GM23338 (cell line): Measurements from ENCODE around the gene OR5H2. TPM values are rescaled to one million over a fixed set of nuclear protein-coding genes. Genes with fewer than 3 reads are reported as not detected.
A peak's percentile ranks its signal among the peaks of the same experiment; 100 is the strongest.

ENCODE experiments used
- ATAC-seq: fragments of 200-7000 bp; cut with Tn5 transposase; 3 replicates; pipeline ENCODE4 v1.9.1; 2020
- DNase-seq: peaks from one replicate; pipeline ENCODE4 v3.0.0-alpha.2; 2015; ENCODE audit warnings: low spot score
- H2AFZ ChIP-seq: fragments of 200-600 bp; sonication (generic); 2 replicates; pipeline ENCODE4 v1.8.0; 2016; ENCODE audit warnings: antibody characterized with exemption, mild to moderate bottlenecking, moderate library complexity
- H3F3A ChIP-seq: fragments of 200-600 bp; sonication (generic); replicated peaks from 2 replicates; pipeline ENCODE4 v1.8.0; 2017; ENCODE audit warnings: antibody characterized with exemption, mixed run types, low read depth
- H3K27ac ChIP-seq: fragments of 200-600 bp; sonication (generic); 2 replicates; pipeline ENCODE4 v1.6.1; 2016; ENCODE audit warnings: low read depth
- H3K27me3 ChIP-seq: fragments of 200-600 bp; sonication (generic); 2 replicates; pipeline ENCODE4 v1.8.0; 2016; ENCODE audit warnings: mild to moderate bottlenecking, mixed run types, moderate library complexity; ENCODE audit not compliant: insufficient read depth
- H3K36me3 ChIP-seq: fragments of 200-600 bp; sonication (generic); 2 replicates; pipeline ENCODE4 v1.8.0; 2016; ENCODE audit warnings: mild to moderate bottlenecking; ENCODE audit not compliant: insufficient read depth
- H3K4me1 ChIP-seq: fragments of 200-600 bp; sonication (generic); 2 replicates; pipeline ENCODE4 v1.8.0; 2016; ENCODE audit warnings: mild to moderate bottlenecking, moderate library complexity; ENCODE audit not compliant: insufficient read depth
- H3K4me2 ChIP-seq: fragments of 200-600 bp; sonication (generic); 2 replicates; pipeline ENCODE4 v1.7.1; 2017; ENCODE audit warnings: mixed run types
- H3K4me3 ChIP-seq: fragments of 200-600 bp; sonication (generic); 2 replicates; pipeline ENCODE4 v1.6.1; 2016; ENCODE audit warnings: mixed run types
- H3K79me2 ChIP-seq: fragments of 200-600 bp; sonication (generic); replicated peaks from 2 replicates; pipeline ENCODE4 v1.8.0; 2017; ENCODE audit warnings: mild to moderate bottlenecking; ENCODE audit not compliant: insufficient read depth
- H3K9me2 ChIP-seq: fragments of 200-600 bp; sonication (generic); 2 replicates; pipeline ENCODE4 v1.8.0; 2017; ENCODE audit not compliant: insufficient read depth
- H4K20me1 ChIP-seq: fragments of 200-600 bp; sonication (generic); replicated peaks from 2 replicates; pipeline ENCODE4 v1.8.0; 2017; ENCODE audit warnings: mild to moderate bottlenecking; ENCODE audit not compliant: insufficient read depth
- H3K27ac Mint-ChIP-seq: 2 replicates; pipeline ENCODE4 v1.8.0; 2020; ENCODE audit warnings: inconsistent platforms, mild to moderate bottlenecking, moderate library complexity, mixed read lengths
- H3K27me3 Mint-ChIP-seq: 3 replicates; pipeline ENCODE4 v1.8.0; 2022; ENCODE audit warnings: low read depth, mild to moderate bottlenecking, moderate library complexity, mixed read lengths, inconsistent platforms; ENCODE audit not compliant: insufficient read depth, poor library complexity
- H3K36me3 Mint-ChIP-seq: 3 replicates; pipeline ENCODE4 v1.8.0; 2021; ENCODE audit warnings: low read depth, mild to moderate bottlenecking, inconsistent platforms, moderate library complexity, mixed read lengths
- H3K4me1 Mint-ChIP-seq: 3 replicates; pipeline ENCODE4 v1.8.0; 2020; ENCODE audit warnings: mild to moderate bottlenecking, inconsistent platforms, mixed read lengths
- H3K4me3 Mint-ChIP-seq: 3 replicates; pipeline ENCODE4 v1.8.0; 2021; ENCODE audit warnings: moderate library complexity, mild to moderate bottlenecking, inconsistent platforms, mixed read lengths
- H3K9me3 Mint-ChIP-seq: 3 replicates; pipeline ENCODE4 v1.8.0; 2020; ENCODE audit warnings: moderate library complexity, mild to moderate bottlenecking, inconsistent platforms, mixed read lengths
- CREB1 ChIP-seq: fragments of 250-450 bp; sonication (Bioruptor Pico); IDR thresholded peaks from 2 replicates; pipeline ENCODE4 v1.5.0; 2020; ENCODE audit warnings: low read depth, mild to moderate bottlenecking, moderate library complexity
- CTCF ChIP-seq, 2 experiments: fragments of 200-600 bp in 1 of 2; sonication (generic) in 1 of 2; conservative IDR thresholded peaks; 2 replicates each; pipeline versions ENCODE4 v1.5.1 to v1.6.1; 2016 to 2017; ENCODE audit warnings: antibody characterized with exemption in 2 of 2, low read depth in 2 of 2, mild to moderate bottlenecking in 2 of 2, moderate library complexity in 1 of 2
- ETS1 ChIP-seq: IDR thresholded peaks from 2 replicates; pipeline ENCODE4 v1.6.1; 2016; ENCODE audit warnings: antibody characterized with exemption
- EZH2phosphoT487 ChIP-seq: fragments of 200-600 bp; sonication (generic); IDR thresholded peaks from one replicate; pipeline ENCODE4 v1.8.1; 2018; ENCODE audit warnings: antibody characterized with exemption; ENCODE audit not compliant: unreplicated experiment
- JUNB ChIP-seq: IDR thresholded peaks from one replicate; pipeline ENCODE4 v1.6.1; 2016; ENCODE audit warnings: antibody characterized with exemption; ENCODE audit not compliant: unreplicated experiment
- POLR2AphosphoS5 ChIP-seq: IDR thresholded peaks from 2 replicates; pipeline ENCODE4 v1.6.1; 2016; ENCODE audit warnings: antibody characterized with exemption, low read depth
- STAT1 ChIP-seq: IDR thresholded peaks from one replicate; pipeline ENCODE4 v1.6.1; 2016; ENCODE audit warnings: antibody characterized with exemption; ENCODE audit not compliant: unreplicated experiment
- ZNF331 ChIP-seq: fragments of 250-450 bp; sonication (Bioruptor Pico); IDR thresholded peaks from 2 replicates; pipeline ENCODE4 v1.5.0; 2020; ENCODE audit warnings: low read depth, mild to moderate bottlenecking, moderate library complexity
- polyA plus RNA-seq: library from polyadenylated mRNA; unstranded; fragments of >200 nt; fragmentation: Nextera tagmentation; extraction: Ambion mirVana; gene quantifications from 2 replicates; pipeline ENCODE4 v1.2.1, GENCODE V29; 2016
- total RNA-seq: library from RNA; depleted of rRNA; stranded (reverse); fragments of >200 nt; shearing (Covaris generic); gene quantifications from 2 replicates; pipeline ENCODE4 v1.2.3, GENCODE V29; 2014

OR5H2 gene
- total and polyA plus RNA-seq, 2 experiments from 2014 or later: 1.1 TPM; not detected in 1

- no peaks in the 10 kb centered on the region for H3K36me3 Mint-ChIP-seq
Observed at GRCh38 chr3:98259707-98260106, 22.6 kb upstream of the OR5H2 start.

GRCh38 chr3:98262046-98262445 lies 20.3 kb upstream of the OR5H2 start:
- H3K9me3 Mint-ChIP-seq: no peaks in the 10 kb centered on the region; the same call in 1 of the 3 replicates
- Histone ChIP-seq H3K9me2 (no peaks in the 10 kb centered on the region; the same call in 1 of the 2 replicates), H4K20me1 (no peaks in the 10 kb centered on the region), H3K27me3 (no peaks in the 10 kb centered on the region), H3K4me2 (no peak overlapping the region), H2AFZ (no peak overlapping the region), H3K27ac (no peak overlapping the region), H3K4me3 (no peak overlapping the region), H3K36me3 (no peaks in the 10 kb centered on the region), H3F3A (no peaks in the 10 kb centered on the region), H3K4me1 (peaks cover 3% of the 10 kb centered on the region; the same call in 1 of the 2 replicates), H3K79me2 (no peaks in the 10 kb centered on the region)
- ATAC-seq (no peak), DNase-seq (no peak)
- TF ChIP-seq JUNB: no peak
- no peak for TF ChIP-seq ZNF331 (CRISPR knock-in tag)
- no peak for TF ChIP-seq CTCF (conservative IDR thresholded peaks at IDR 0.05; ENCODE audit: low read depth in 2 of 2)
- no peak for TF ChIP-seq ETS1
- TF ChIP-seq CREB1 (CRISPR knock-in tag): no peak
- TF ChIP-seq POLR2AphosphoS5: no peak
- no peak for TF ChIP-seq EZH2phosphoT487
- TF ChIP-seq STAT1: no peak
- H3K4me1 Mint-ChIP-seq: no peaks in the 10 kb centered on the region
- no peaks in the 10 kb centered on the region for H3K36me3 Mint-ChIP-seq
- H3K27me3 Mint-ChIP-seq: no peaks in the 10 kb centered on the region
- no peak overlapping the region for H3K4me3 Mint-ChIP-seq
- H3K27ac Mint-ChIP-seq: no peak overlapping the region

More at GRCh38 chr3:98259707-98260106, 22.6 kb upstream of the OR5H2 start:
- H3K27ac Mint-ChIP-seq: no peak overlapping the region
- no peaks in the 10 kb centered on the region for H3K36me3 ChIP-seq
- TF ChIP-seq CTCF (conservative IDR thresholded peaks at IDR 0.05; ENCODE audit: low read depth in 2 of 2): peak; percentile 49 to 60
- TF ChIP-seq STAT1: no peak
- no peaks in the 10 kb centered on the region for H3F3A ChIP-seq
- peaks cover 12% of the 10 kb centered on the region for H3K4me1 Mint-ChIP-seq
- no peaks in the 10 kb centered on the region; the same call in 1 of the 2 replicates for H3K9me2 ChIP-seq
- no peaks in the 10 kb centered on the region for H3K27me3 ChIP-seq
- no peak overlapping the region for H3K4me2 ChIP-seq
- no peak overlapping the region for H3K4me3 Mint-ChIP-seq
- no peak overlapping the region for H2AFZ ChIP-seq
- no peaks in the 10 kb centered on the region for H3K27me3 Mint-ChIP-seq
- no peaks in the 10 kb centered on the region for H4K20me1 ChIP-seq
- peak; percentile 75 for DNase-seq
- H3K27ac ChIP-seq: no peak overlapping the region
- peaks cover 12% of the 10 kb centered on the region for H3K4me1 ChIP-seq
- H3K4me3 ChIP-seq: no peak overlapping the region
- no peaks in the 10 kb centered on the region for H3K79me2 ChIP-seq
- ATAC-seq: peak; percentile 67
- H3K9me3 Mint-ChIP-seq: no peaks in the 10 kb centered on the region; the same call in 1 of the 3 replicates
